HG03196 (cell line): ENCODE results near the gene TEKT5.

ENCODE experiments used
- ATAC-seq: cut with Tn5 transposase; IDR thresholded peaks from one replicate; pipeline ENCODE4 v1.9.1; 2021; ENCODE audit not compliant: unreplicated experiment

Gene TEKT5

DNA sequence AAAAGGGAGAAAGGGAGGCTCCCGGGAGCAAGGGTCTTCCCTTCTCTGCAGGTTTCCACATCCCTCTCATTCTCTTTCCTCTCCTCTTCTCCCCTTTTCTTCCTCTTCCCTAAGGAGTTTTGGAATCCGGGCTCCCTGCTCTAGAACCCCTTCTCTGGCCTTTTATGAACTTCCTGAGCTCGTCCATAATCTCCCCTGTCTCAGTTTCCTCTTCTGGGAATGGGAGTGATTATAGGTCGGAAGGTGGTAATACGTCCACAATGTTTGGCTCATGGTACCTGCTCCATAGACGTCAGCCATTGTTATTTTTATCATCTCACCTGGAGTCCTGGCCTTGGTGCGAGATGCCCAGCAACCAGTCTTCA lies 113.9 kb downstream of the TEKT5 start:
- no peak for ATAC-seq

DNA sequence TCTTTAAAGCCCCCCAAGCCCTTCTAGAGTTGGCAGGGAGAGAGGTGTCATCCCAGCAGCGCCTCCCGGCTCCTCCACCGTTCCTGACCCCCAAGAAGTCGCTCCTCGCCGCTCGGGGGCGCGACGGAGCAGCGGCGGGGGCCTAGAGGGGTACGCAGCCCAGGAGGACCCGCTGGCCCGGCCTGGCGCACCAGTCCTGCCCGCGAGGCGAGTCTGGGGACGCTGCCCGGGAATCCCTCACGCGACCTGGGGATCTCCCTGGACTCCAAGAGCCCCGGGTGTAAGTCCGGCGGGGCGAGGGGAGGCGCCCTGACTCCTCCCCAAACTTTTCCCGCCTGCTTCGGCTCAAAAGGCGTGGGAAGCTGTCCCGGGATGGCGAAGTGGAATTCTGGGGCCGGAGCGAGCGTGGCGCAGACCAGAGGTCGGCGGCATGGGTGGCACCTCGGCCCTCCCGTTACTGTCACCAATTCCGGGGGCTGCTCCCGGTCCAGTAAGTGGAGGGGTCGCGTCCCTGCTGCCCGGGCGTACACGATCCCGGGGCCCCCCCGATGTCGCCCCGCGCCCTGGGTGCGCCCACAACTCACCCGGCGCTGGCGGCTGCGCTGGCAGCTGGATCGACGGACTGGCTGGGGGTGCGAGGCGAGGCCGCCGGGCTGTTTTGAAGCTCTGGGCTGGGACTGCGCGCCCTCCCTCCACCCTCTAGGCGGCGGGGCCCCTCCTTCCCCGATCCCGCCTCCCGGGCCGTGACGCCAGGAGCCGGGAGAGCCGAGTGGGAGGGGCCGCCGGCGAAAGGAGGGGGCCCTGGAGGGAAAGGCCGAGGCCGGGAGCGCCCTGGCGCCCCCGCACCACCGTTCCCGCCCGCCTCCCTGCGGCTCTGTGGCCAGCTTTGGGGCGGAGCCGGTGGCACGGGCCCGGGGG lies 114.5 kb downstream of the TEKT5 start, which contains the start of gene EMP2:
TSS of gene EMP2 (minus strand) at position 634 of the 918 bp plus-strand sequence. CDS start 32,981 bp downstream, outside the sequence.
- no peak for ATAC-seq

- ATAC-seq, result no peak
Observed at GRCh38 chr16:10579575-10579964, 115.2 kb downstream of the TEKT5 start.

DNA sequence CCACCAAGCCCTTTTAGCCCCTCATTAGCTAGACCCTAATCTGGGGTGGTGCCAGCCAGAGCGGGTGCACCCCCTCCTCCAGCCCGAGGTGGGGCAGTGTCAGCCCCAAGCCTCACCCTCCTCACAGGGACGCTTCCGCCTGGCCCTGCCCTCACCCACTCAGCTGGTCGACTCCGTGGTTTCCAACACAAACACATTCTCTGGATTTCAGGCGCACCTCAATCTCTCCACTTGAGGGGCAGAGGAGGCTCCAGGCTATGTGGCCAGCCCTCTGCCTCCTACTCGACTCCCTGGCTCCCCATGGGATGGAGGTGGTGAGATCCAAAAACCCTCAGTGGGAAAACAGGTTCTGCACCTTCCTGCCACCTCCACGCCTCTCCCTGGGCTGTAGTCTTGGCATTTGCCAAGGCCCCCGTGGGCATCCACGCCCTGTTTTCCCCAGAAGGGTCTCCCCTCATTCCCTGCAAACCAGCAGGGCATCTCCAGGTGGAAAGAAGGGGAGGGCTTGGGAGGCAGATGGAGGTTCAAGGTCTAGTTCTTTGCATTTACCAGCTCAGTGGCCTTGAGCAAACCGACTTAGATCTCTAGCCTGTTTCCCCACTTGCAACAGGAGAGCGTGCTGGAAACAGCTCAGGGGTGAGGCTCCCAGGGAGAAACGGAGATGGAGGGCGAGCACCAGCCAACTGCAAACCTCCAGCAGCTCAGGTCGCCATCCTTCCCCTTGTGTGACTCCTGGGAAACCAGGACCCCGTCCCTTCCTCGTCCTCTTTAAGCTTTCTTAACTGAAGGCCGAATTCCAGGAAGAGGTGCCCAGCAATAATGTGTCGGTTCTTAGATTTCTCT lies 116.0 kb downstream of the TEKT5 start:
- no peak for ATAC-seq
